A549 (cell line): ENCODE data around the gene ADARB2. TPM values are rescaled to one million over a fixed set of nuclear protein-coding genes. Genes with fewer than 3 reads are reported as not detected.

Experiments
- ATAC-seq, 2 experiments: fragments of 200-7000 bp in 1 of 2; fragments of >200 bp in 1 of 2; cut with Nextera tagmentation in 1 of 2; cut with Tn5 transposase in 1 of 2; 3 replicates each; pipeline versions ENCODE4 v1.8.0 to v1.9.1; 2018 to 2020; ENCODE audit warnings: mild to moderate bottlenecking in 1 of 2, moderate library complexity in 1 of 2
- CTCF ChIA-PET: fragments of 300-600 bp; sonication (Branson Sonifier 250); formaldehyde crosslinking; extraction: SDS; loops from one replicate; lab custom pipeline; 2021; ENCODE audit warnings: antibody characterized with exemption, inconsistent platforms; lab: Yijun Ruan, JAX
- POLR2A ChIA-PET: fragments of 350-600 bp; formaldehyde crosslinking; extraction: SDS; loops from one replicate; lab custom pipeline; 2021; ENCODE audit warnings: antibody characterized with exemption, inconsistent platforms; lab: Yijun Ruan, JAX
- DNase-seq, 2 experiments: peaks; one replicate each; pipeline versions ENCODE4 v3.0.0 to v3.0.0-alpha.2; 2011 to 2016; ENCODE audit warnings: low read depth in 1 of 2, low spot score in 1 of 2
- FAIRE-seq: peaks from 2 replicates; lab custom pipeline; 2011; peaks lifted over from hg19 to GRCh38; lab: Jason Lieb, UNC
- H3K27ac ChIP-seq, 2 experiments: fragments of >200 bp; sonication (Bioruptor Twin); formaldehyde crosslinking; 3 replicates each; pipeline ENCODE4 v1.5.1; 2016 to 2017
- H3K4me1 ChIP-seq: fragments of >200 bp; sonication (Bioruptor Twin); formaldehyde crosslinking; 3 replicates; pipeline ENCODE4 v1.6.1; 2016
- H3K4me2 ChIP-seq: fragments of >200 bp; sonication (Bioruptor Twin); formaldehyde crosslinking; 3 replicates; pipeline ENCODE4 v1.6.1; 2016
- H3K4me3 ChIP-seq: fragments of >200 bp; sonication (Bioruptor Twin); formaldehyde crosslinking; 3 replicates; pipeline ENCODE4 v1.5.1; 2016
- H3K9me3 ChIP-seq: fragments of >200 bp; sonication (Bioruptor Twin); formaldehyde crosslinking; 3 replicates; pipeline ENCODE4 v1.6.1; 2016
- ATOH8 ChIP-seq: fragments of 250-450 bp; sonication (Bioruptor Pico); IDR thresholded peaks from 2 replicates; pipeline ENCODE4 v1.5.0; 2020; ENCODE audit warnings: low read depth, mild to moderate bottlenecking, moderate library complexity
- BHLHE40 ChIP-seq: IDR thresholded peaks from 2 replicates; pipeline ENCODE4 v1.6.1; 2012; ENCODE audit warnings: low read depth, low read length, inconsistent platforms
- CBX2 ChIP-seq: fragments of 200-600 bp; sonication (generic); IDR thresholded peaks from 2 replicates; pipeline ENCODE4 v1.6.1; 2016; ENCODE audit warnings: low read depth, mild to moderate bottlenecking, borderline replicate concordance
- CHD2 ChIP-seq: fragments of 150-350 bp; IDR thresholded peaks from 2 replicates; pipeline ENCODE4 v1.6.1; 2014; ENCODE audit warnings: low read length; ENCODE audit not compliant: partially characterized antibody
- CTCF ChIP-seq: fragments of >200 bp; sonication (Bioruptor Twin); formaldehyde crosslinking; IDR thresholded peaks from 3 replicates; pipeline ENCODE4 v1.5.1; 2016
- E2F6 ChIP-seq: IDR thresholded peaks from 2 replicates; pipeline ENCODE4 v1.6.1; 2012; ENCODE audit warnings: low read depth, borderline replicate concordance
- EHMT2 ChIP-seq: fragments of 200-600 bp; sonication (generic); IDR thresholded peaks from 2 replicates; pipeline ENCODE4 v1.6.1; 2016; ENCODE audit warnings: antibody characterized with exemption, low read depth, mild to moderate bottlenecking, moderate library complexity
- ELK1 ChIP-seq: fragments of 150-350 bp; IDR thresholded peaks from 2 replicates; pipeline ENCODE4 v1.6.1; 2014; ENCODE audit warnings: low read depth, mild to moderate bottlenecking, low read length
- ESRRA ChIP-seq: fragments of 150-350 bp; IDR thresholded peaks from 2 replicates; pipeline ENCODE4 v1.6.1; 2014; ENCODE audit warnings: mild to moderate bottlenecking, low read length, borderline replicate concordance
- FOXS1 ChIP-seq: fragments of 250-450 bp; sonication (Bioruptor Pico); IDR thresholded peaks from 2 replicates; pipeline ENCODE4 v1.5.0; 2020; ENCODE audit warnings: mild to moderate bottlenecking, moderate library complexity
- GATA3 ChIP-seq: IDR thresholded peaks from 2 replicates; pipeline ENCODE4 v1.6.1; 2012; ENCODE audit warnings: borderline replicate concordance
- HMGXB4 ChIP-seq: fragments of 250-450 bp; sonication (Bioruptor Pico); IDR thresholded peaks from 2 replicates; pipeline ENCODE4 v1.5.0; 2021; ENCODE audit warnings: mild to moderate bottlenecking, moderate library complexity, borderline replicate concordance
- MAX ChIP-seq: IDR thresholded peaks from 2 replicates; pipeline ENCODE4 v1.6.1; 2012
- NR3C1 ChIP-seq: fragments of >200 bp; sonication (Bioruptor Twin); formaldehyde crosslinking; IDR thresholded peaks from 3 replicates; pipeline ENCODE4 v1.6.1; 2017
- PHF8 ChIP-seq: fragments of 200-600 bp; sonication (generic); IDR thresholded peaks from 2 replicates; pipeline ENCODE4 v1.6.1; 2016; ENCODE audit warnings: low read depth, mild to moderate bottlenecking, antibody characterized with exemption, moderate library complexity, borderline replicate concordance
- POLR2AphosphoS2 ChIP-seq: conservative IDR thresholded peaks from 2 replicates; pipeline ENCODE4 v1.6.1; 2012; ENCODE audit warnings: low read length, improper control_type of control experiment, inconsistent platforms
- RARB ChIP-seq: fragments of 250-450 bp; sonication (Bioruptor Pico); IDR thresholded peaks from 2 replicates; pipeline ENCODE4 v1.8.0; 2021; ENCODE audit warnings: mild to moderate bottlenecking, moderate library complexity
- RCOR1 ChIP-seq: fragments of 150-350 bp; IDR thresholded peaks from 2 replicates; pipeline ENCODE4 v1.6.1; 2014; ENCODE audit warnings: antibody characterized with exemption, low read length, low read depth
- RNF2 ChIP-seq: fragments of 200-600 bp; sonication (generic); IDR thresholded peaks from 2 replicates; pipeline ENCODE4 v1.6.1; 2016; ENCODE audit warnings: low read depth, mild to moderate bottlenecking, antibody characterized with exemption, moderate library complexity, borderline replicate concordance
- TFCP2L1 ChIP-seq: fragments of 250-450 bp; sonication (Bioruptor Pico); IDR thresholded peaks from 2 replicates; pipeline ENCODE4 v1.5.0; 2021; ENCODE audit warnings: mild to moderate bottlenecking
- WGBS: methylation state at CpG from one replicate; pipeline ENCODE4 v1.1.6; 2017; ENCODE audit errors: missing lambda C conversion rate; 5-methylcytosine and 5-hydroxymethylcytosine counted together
- polyA plus RNA-seq, 4 experiments: library from polyadenylated mRNA; depleted of rRNA in 3 of 4; stranded (reverse); fragments of >200 nt; fragmentation: RNase III in 1 of 4; extraction: RNeasy Plus Mini Kit Qiagen cat#74134 plus additional on column Dnase treatment in 1 of 4; gene quantifications; 2 replicates in 3 of 4; 3 replicates in 1 of 4; pipeline ENCODE4 v1.2.3, GENCODE V29; 2011 to 2017

ADARB2 gene
- polyA plus RNA-seq, 2 of the 4 experiments (the other 2 are of a cell fraction), result not detected

- 46% methylated on average over 10 of the region's 14 CpGs for WGBS
- CTCF ChIA-PET, result interaction anchor here (2.4 kb wide), 1 partner anchor 10 kb away, joined by 7 read pairs; no protein-coding TSS in a partner anchor
- POLR2A ChIA-PET, result no interaction called here
- no peak for TF ChIP-seq ESRRA
- no peak for TF ChIP-seq RNF2
- TF ChIP-seq RARB (CRISPR knock-in tag), result no peak
- no peak for TF ChIP-seq MAX
- no peak for TF ChIP-seq FOXS1
- no peak for TF ChIP-seq CBX2
- TF ChIP-seq CTCF, result no peak
- TF ChIP-seq NR3C1, result no peak
- no peak for TF ChIP-seq CHD2
- no peak for TF ChIP-seq E2F6
- TF ChIP-seq POLR2AphosphoS2, result no peak
- no peak for TF ChIP-seq ELK1
- no peak for TF ChIP-seq TFCP2L1 (CRISPR knock-in tag)
- TF ChIP-seq HMGXB4 (CRISPR knock-in tag), result no peak
- TF ChIP-seq BHLHE40, result no peak
- no peak for TF ChIP-seq EHMT2
- TF ChIP-seq GATA3, result no peak
- TF ChIP-seq RCOR1, result no peak
- TF ChIP-seq PHF8, result no peak
- no peak for TF ChIP-seq ATOH8 (CRISPR knock-in tag)
- TF ChIP-seq, all 56 proteins: peak for 0
- no peak overlapping the region for H3K27ac ChIP-seq
- no peaks in the 10 kb centered on the region for H3K4me1 ChIP-seq
- ATAC-seq, result no peak
- FAIRE-seq, result no peak
- no peak for DNase-seq
- H3K4me3 ChIP-seq, result no peak overlapping the region
- H3K9me3 ChIP-seq, result no peaks in the 10 kb centered on the region
- no peak overlapping the region for H3K4me2 ChIP-seq
Measured at GRCh38 chr10:1532636-1533035, 204.7 kb downstream of the ADARB2 start.
